Mucosa of descending colon (tissue), 3 donors: ENCODE measurements around the gene PTBP1. TPM values are rescaled to one million over a fixed set of nuclear protein-coding genes. Genes with fewer than 3 reads are reported as not detected.

Experiments
- ATAC-seq: fragments of 200-7000 bp; cut with Tn5 transposase; one replicate; pipeline ENCODE4 v1.9.1; 2020; ENCODE audit warnings: mild to moderate bottlenecking, moderate library complexity
- DNase-seq, 3 donors: peaks; one replicate each; pipeline ENCODE4 v3.0.0-alpha.2; 2020
- H3K36me3 ChIP-seq: fragments of 200-600 bp; one replicate; pipeline ENCODE4 v1.8.0; 2021; ENCODE audit warnings: low read depth, mild to moderate bottlenecking
- H3K4me1 ChIP-seq: fragments of 200-600 bp; one replicate; pipeline ENCODE4 v1.8.0; 2021; ENCODE audit warnings: low read depth, mild to moderate bottlenecking
- H3K4me3 ChIP-seq: fragments of 200-600 bp; one replicate; pipeline ENCODE4 v1.8.0; 2021; ENCODE audit warnings: mild to moderate bottlenecking
- H3K9me3 ChIP-seq: fragments of 200-600 bp; one replicate; pipeline ENCODE4 v1.8.0; 2021; ENCODE audit warnings: mild to moderate bottlenecking
- CTCF ChIP-seq: fragments of 200-600 bp; IDR thresholded peaks from one replicate; pipeline ENCODE4 v1.8.0; 2022; ENCODE audit warnings: antibody characterized with exemption, mild to moderate bottlenecking
- intact Hi-C, 2 donors: fragments of 100-400 bp; cut with DNase I in 1 of 2; cut with micrococcal nuclease in 1 of 2; formaldehyde crosslinking; loops; one replicate each; pipeline versions ENCODE4 v1.11.0 to v1.11.1; 2022; cut with DNase I, micrococcal nuclease
- total RNA-seq, 3 donors: library from RNA; stranded (reverse); fragmentation: NEBNext Ultra II Directional in 2 of 3; extraction: Animal tissue kit (Norgen Biotek cat#: 25700) in 2 of 3; gene quantifications; one replicate each; pipeline versions ENCODE4 v1.2.1 to v1.2.4, GENCODE V29; 2021 to 2023
- donor health status: DM: no; HTN: no; CAD: no; lungs with moderate emphysema.
- donor health status: DM: no; HTN: no; CAD: no.
- donor health status: DM: no; HTN: yes; CAD: no.

PTBP1 gene
- total RNA-seq, 3 donors from 2014 or later = 204 to 305 (median 281) TPM

GRCh38 chr19:799076-799881 is 2.0 kb downstream of the PTBP1 start:
- Histone ChIP-seq H3K4me1 (peaks cover 48% of the 10 kb centered on the region), H3K9me3 (no peaks in the 10 kb centered on the region), H3K36me3 (peaks cover 6% of the 10 kb centered on the region), H3K4me3 (no peak overlapping the region)
- DNase-seq (peak in 1 of 3 donors; percentile 39), ATAC-seq (no peak)
- TF ChIP-seq CTCF = no peak
- intact Hi-C loops = no loop called here

GRCh38 chr19:800360-801029 is 3.2 kb downstream of the PTBP1 start:
- H3K4me3 ChIP-seq = no peak overlapping the region
- no peaks in the 10 kb centered on the region for H3K9me3 ChIP-seq
- DNase-seq = peak; percentile 56 to 68 (median 64)
- peak; percentile 1 for ATAC-seq
- peaks cover 48% of the 10 kb centered on the region for H3K4me1 ChIP-seq
- peaks cover 18% of the 10 kb centered on the region for H3K36me3 ChIP-seq
- intact Hi-C loops = no loop called here
- no peak for TF ChIP-seq CTCF

GRCh38 chr19:801030-801860 is 4.0 kb downstream of the PTBP1 start:
- peak; percentile 60 to 74 (median 60) for DNase-seq
- intact Hi-C loops = no loop called here
- no peak for ATAC-seq
- Histone ChIP-seq H3K4me1 (peaks cover 41% of the 10 kb centered on the region), H3K9me3 (no peaks in the 10 kb centered on the region), H3K4me3 (no peak overlapping the region), H3K36me3 (peaks cover 25% of the 10 kb centered on the region)
- no peak for TF ChIP-seq CTCF

- H3K9me3 ChIP-seq = no peaks in the 10 kb centered on the region
- ATAC-seq = no peak
- peaks cover 30% of the 10 kb centered on the region for H3K36me3 ChIP-seq
- peaks cover 39% of the 10 kb centered on the region for H3K4me1 ChIP-seq
- TF ChIP-seq CTCF = no peak
- intact Hi-C loops = no loop called here
- H3K4me3 ChIP-seq = no peak overlapping the region
- peak in 1 of 3 donors; percentile 35 for DNase-seq
Measured at GRCh38 chr19:801861-802497, 4.7 kb downstream of the PTBP1 start.

- no peak overlapping the region for H3K4me3 ChIP-seq
- peaks cover 33% of the 10 kb centered on the region for H3K36me3 ChIP-seq
- no peaks in the 10 kb centered on the region for H3K9me3 ChIP-seq
- ATAC-seq (no peak), DNase-seq (no peak)
- H3K4me1 ChIP-seq = peaks cover 39% of the 10 kb centered on the region
- no peak for TF ChIP-seq CTCF
- intact Hi-C loops = no loop called here
Measured at GRCh38 chr19:802498-803098, 5.3 kb downstream of the PTBP1 start.
